Skin of body (tissue), 2 donors: Measurements from ENCODE around the gene MRPL33. TPM values are rescaled to one million over a fixed set of nuclear protein-coding genes. Genes with fewer than 3 reads are reported as not detected.

Source experiments
- DNase-seq: peaks from one replicate; lab custom pipeline; 2025; lab: John Stamatoyannopoulos, UW
- total RNA-seq: library from RNA; depleted of rRNA; stranded (reverse); fragments of >200 nt; gene quantifications from one replicate; pipeline ENCODE4 v1.2.3, GENCODE V29; 2014

MRPL33 gene
- total RNA-seq, 1 donor from 2014 or later, result 63.0 TPM

DNA sequence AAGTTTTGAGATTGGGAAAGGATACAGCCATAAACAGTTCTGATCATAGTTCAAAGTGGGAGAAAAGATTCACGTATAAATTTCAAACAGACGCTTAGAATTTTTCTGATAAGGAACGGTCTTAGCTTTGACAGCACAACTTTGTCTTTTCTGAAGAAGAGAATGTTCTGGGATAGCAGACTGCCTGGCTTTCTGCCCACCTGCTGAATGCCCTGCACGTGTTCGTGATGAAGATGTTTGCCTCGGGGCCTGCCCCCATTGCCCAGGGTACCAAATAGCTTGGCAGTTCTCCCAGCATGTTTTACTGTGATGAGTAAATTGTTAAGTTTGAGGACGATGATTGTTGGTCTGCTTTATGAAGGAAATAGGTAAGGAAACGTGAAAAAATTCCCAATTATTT is 4.6 kb downstream of the MRPL33 start:
- no peak for DNase-seq

GRCh38 chr2:27776696-27777095 is 5.2 kb downstream of the MRPL33 start:
- no peak for DNase-seq

GRCh38 chr2:27779417-27780055 is 8.0 kb downstream of the MRPL33 start:
- DNase-seq, result no peak

DNA sequence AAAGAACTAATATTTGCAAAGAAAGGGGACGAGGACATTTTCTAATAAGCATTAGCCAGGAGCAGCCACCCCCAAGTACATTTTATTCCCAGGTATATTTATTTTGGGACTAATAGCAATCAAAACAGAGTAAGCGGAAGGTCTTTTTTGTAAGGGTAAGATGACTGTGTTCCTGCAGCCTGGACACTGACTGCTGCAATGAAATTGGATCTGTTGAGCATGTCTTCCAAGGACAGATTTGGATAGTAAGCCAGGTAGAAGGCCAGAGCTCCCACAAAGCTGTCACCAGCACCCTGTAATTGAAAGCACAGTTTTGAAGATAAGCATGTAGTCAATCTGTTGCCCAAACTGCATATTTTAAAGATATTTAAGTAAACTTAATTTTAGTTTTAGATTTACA is 10.0 kb downstream of the MRPL33 start:
- DNase-seq, result no peak

- no peak for DNase-seq
These were observed 11.2 kb downstream of the MRPL33 start for GRCh38 chr2:27782701-27783100.

GRCh38 chr2:27790796-27791195 is 19.3 kb downstream of the MRPL33 start:
- no peak for DNase-seq

- DNase-seq, result no peak
These were observed 21.2 kb downstream of the MRPL33 start for GRCh38 chr2:27792759-27793158.

DNA sequence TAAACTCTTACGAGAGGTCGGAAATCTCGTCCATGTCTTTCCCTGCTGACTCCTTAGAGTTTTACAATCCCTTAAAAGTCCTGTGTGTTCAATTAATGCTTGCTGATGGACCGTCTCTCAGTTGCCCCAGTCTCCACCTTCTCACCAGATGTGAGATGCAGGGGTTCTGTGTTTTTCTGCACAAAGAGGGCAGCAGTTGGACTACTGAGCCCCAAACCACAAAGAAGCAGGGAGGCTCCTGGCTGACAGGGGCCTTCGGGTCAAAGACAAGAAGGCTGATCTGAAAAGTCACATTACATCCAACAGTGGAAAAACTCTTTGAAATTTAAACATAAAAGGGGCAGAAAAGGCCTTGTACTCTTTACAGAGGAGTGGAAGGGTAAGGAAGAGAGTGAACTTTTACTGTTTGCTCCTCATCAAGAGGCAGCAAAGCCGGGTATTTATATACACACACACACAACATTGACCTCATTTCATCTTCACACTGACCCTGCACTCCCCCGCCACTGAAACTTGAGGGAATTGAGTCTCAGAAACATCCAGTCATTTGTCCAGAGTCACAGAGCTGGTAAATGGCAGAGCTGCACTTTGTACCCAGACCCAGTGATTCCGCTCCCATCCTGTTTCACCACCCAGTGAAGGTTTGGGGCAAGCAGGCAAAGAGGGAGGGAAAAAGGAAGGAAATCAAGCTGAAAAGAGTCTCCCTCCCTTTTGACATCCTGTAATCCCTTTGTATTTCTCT is 23.7 kb downstream of the MRPL33 start:
- DNase-seq, result no peak

GRCh38 chr2:27795868-27796277 is 24.4 kb downstream of the MRPL33 start:
- DNase-seq, result no peak

GRCh38 chr2:27796791-27797765 is 25.6 kb downstream of the MRPL33 start:
- no peak for DNase-seq

DNA sequence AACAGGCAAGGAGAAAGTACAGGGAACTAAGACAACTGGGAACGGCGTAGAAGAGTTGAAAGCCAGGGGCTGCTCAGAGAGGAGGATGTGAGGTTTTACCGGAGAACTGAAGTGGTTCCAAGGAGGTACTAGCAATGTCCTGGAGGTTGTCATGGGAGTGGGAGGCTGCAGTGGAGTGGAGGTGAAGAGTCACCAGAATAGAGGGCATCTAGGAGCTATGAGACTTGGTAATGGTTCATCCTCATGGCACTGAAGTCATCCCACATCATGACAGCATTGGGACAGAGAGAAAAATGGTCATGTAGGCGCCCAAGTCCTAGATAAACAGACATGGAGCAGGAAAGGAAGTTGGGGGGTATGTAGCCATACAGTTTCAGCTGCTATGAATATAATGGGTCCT is 26.3 kb downstream of the MRPL33 start:
- no peak for DNase-seq

DNA sequence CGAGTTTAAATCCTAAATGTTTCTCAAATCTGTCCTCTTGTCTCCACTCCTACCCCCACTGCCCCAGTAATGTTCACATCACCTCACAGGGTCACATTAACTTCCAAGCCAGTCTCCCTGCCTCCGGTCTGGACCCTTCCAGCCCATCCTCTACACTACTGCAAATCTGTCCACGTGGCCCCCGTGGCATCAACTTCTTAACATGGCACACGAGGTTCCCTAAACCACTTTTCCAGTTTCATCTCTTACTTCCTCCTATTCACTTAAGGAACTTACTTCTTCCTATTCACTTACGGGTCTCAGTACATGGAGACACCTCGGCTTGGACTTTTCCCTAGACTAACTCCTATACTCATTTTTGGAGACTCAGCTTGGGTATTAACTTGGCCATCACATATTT is 27.0 kb downstream of the MRPL33 start:
- no peak for DNase-seq

DNA sequence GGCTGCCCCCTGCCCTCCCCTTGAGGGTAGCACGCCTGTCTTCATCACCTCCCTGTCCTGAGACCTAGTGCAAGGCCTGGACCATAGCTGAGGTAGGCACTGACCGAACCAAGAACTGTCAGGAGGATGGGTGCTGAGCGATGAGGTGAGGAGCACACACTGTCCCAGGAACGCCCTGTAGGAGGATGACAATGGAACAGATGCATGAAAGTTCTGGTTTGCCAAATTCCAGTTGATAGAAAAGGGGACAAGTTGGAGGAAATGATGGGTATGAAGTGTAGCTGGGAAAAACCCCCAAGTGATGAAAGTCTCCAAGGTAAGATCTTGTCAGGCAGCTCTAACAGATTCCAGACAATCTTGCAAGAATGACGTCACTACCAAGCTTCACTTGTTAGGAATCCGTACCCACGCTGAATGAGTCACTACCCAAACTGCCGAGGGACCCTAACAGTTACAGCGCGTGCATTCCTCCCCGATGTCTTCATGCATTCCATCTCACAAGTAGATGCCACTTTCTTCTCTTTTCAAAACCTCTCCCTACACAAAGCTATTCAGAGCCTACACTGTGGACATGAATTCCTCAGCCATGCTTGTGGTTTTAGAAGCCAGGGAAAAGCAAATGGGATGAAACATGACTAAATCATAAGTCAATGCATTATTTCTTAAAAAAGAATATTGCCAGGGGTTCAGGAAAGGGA is 27.6 kb downstream of the MRPL33 start:
- peak; percentile 89 for DNase-seq

DNA sequence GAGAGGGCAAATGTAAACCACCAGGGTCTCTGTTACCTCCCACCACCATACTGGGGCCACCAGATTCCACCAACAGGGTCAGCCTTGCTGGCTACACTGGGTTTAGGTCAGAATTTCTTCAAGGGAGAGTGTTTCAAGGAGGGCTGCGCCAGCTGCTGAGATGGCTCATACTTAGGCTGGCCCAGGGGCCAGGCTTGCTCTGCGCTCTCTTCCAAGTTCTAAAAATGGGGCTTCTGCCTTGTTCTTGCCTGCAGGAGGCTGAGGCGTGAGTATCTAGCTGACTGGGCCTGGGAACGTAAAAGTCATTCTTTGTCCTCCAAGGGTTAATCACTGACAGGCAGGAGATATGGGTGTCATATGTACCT is 28.1 kb downstream of the MRPL33 start:
- no peak for DNase-seq

- DNase-seq, result no peak
These were observed 29.3 kb downstream of the MRPL33 start for GRCh38 chr2:27800856-27801255.

GRCh38 chr2:27802547-27802946 is 31.0 kb downstream of the MRPL33 start:
- DNase-seq, result no peak

DNA sequence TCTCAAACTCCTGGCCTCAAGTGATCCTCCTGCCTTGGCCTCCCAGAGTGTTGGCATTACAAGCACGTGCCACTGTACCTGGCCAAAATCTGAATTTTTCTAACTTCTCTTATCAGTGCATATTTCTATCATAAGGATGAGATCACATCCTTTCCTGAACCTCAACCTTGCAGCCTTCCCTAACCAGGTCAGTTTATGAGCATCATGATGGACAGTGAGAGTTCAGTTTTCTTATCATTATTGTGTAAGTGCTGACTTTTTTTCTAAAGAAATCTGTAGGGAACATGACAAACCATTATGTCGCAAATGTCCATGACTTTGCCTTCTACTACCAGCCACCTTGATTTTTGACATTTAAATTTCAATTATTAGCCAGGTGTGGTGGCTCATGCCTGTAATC is 31.5 kb downstream of the MRPL33 start:
- DNase-seq, result no peak

DNA sequence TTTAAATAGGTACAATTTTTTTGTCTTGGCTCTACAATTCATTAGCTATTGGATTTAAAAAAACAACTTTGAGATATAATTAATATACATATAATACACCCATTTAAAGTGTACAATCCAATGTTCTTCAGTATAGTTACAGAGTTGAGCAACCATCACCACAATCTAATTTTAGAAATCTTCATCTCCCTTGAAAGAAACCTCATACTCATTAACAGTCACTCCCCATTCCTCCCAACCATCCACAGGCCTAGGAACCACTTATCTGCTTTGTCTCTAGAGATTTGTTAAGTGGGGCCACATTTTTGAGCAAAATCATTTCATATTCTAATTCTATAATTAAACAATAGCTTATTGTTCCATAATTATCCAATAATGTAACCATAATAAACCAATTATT is 32.6 kb downstream of the MRPL33 start:
- no peak for DNase-seq

DNA sequence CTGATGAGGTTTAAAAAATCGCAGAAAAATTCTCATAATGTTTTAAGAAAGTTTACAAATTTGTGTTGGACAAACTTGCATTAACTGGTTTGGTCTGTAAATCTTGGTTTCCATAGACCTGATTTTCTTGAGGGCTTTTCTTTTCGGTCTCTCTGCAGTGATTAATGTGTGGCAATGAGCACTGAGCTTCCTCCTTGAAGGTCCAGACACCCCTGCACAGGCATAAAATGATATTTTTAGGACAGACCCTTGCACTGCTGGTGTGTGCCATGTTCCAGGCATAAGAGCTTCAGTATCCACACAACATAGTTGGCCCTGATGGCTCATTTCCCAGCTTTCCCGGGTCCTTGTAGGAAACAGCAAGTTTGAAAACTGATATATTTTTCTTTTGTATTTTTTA is 33.7 kb downstream of the MRPL33 start:
- no peak for DNase-seq

DNA sequence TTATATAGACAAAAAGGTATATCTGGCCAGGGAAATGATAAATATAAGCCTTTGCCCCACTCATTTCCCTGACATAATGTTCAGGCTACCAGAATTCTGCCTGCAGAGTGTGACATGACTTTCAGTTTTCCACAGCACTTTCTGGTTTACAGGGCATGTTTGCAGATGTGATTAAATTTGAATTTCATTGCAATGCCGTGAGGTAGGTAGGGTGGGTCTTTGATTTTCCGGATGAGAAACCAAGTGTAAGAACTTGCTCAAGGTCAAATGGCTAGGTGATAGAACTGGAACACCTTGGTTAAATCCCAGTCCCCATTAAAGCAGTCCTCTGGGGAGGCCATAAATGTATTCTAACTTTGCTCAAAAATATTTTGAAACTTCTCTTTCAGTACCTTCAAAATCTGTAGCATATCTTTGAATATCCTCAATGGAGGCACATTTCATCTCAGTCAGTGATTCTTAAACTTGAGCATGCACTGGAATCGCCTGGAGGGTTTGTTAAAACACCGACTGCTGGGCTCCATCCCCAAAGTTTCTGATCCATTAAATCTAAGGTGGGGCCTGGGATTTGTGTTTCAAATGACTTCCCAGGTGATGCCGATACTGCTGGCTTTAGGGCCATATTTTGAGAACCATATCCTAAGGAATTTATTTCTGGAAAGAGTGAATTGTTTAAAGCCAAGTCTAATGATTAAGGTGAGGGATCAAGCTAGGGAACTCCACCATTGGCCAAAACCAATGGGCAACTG is 35.0 kb downstream of the MRPL33 start:
- DNase-seq, result no peak

- no peak for DNase-seq
These were observed 36.0 kb downstream of the MRPL33 start for GRCh38 chr2:27807476-27807875.
